ENCODE data around the gene ALOXE3.

DNA sequence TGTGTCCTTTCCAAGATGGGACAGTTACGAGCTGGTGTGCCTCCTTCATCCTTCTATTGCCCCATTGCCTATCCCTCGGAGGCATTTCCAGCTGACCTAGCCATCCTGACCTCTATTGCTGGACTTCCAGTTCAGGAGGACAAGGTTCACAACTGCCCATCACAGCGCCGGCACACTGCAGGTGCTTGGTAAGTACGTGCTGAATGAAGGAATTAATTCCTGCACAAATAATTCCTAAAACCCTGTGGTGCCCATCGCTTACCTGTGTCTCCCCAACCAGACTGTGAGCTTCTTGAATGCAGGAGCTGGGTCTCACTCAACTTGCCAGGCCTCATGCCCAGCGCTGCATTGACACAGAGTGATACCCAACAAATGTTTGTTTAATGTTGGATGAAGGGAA is 66.5 kb downstream of the ALOXE3 start:
- TF ChIP-seq CTCF (IDR thresholded peaks at IDR 0.05; ENCODE audit: low read length), result no peak
- TF ChIP-seq EZH2 (IDR thresholded peaks at IDR 0.05; ENCODE audit: borderline replicate concordance, low read length), result no peak
